Measurements from ENCODE around the gene CLDN8.

Gene CLDN8
- 0 reads per million in 4 experiments for total RNA-seq

GRCh38 chr21:30216041-30216723 lies at the start of gene CLDN8:
CLDN8 (minus strand) TSS chr21:30216097; CDS start chr21:30215925, 172 bp downstream.
- no peak for DNase-seq

GRCh38 chr21:30257773-30258172 lies 41.9 kb upstream of the CLDN8 start:
- no peak for DNase-seq

- no peak for DNase-seq
Measured at GRCh38 chr21:30256100-30256499, 40.2 kb upstream of the CLDN8 start.

GRCh38 chr21:30255679-30256078 lies 39.8 kb upstream of the CLDN8 start:
- DNase-seq, result no peak

GRCh38 chr21:30251781-30252180 lies 35.9 kb upstream of the CLDN8 start:
- no peak for DNase-seq

GRCh38 chr21:30249936-30250335 lies 34.0 kb upstream of the CLDN8 start:
- DNase-seq, result no peak

GRCh38 chr21:30248844-30249243 lies 32.9 kb upstream of the CLDN8 start:
- DNase-seq, result no peak

- no peak for DNase-seq
Measured at GRCh38 chr21:30245061-30245460, 29.2 kb upstream of the CLDN8 start.

- DNase-seq, result no peak
Measured at GRCh38 chr21:30243691-30244090, 27.8 kb upstream of the CLDN8 start.

- DNase-seq, result no peak
Measured at GRCh38 chr21:30240661-30241060, 24.8 kb upstream of the CLDN8 start.

- no peak for DNase-seq
Measured at GRCh38 chr21:30238168-30238567, 22.3 kb upstream of the CLDN8 start.

- no peak for DNase-seq
Measured at GRCh38 chr21:30234643-30235042, 18.7 kb upstream of the CLDN8 start.

GRCh38 chr21:30234050-30234449 lies 18.2 kb upstream of the CLDN8 start:
- no peak for DNase-seq

GRCh38 chr21:30233228-30234020 lies 17.5 kb upstream of the CLDN8 start:
- no peak for DNase-seq

GRCh38 chr21:30232011-30232410 lies 16.1 kb upstream of the CLDN8 start:
- DNase-seq, result no peak

- no peak for DNase-seq
Measured at GRCh38 chr21:30227633-30228404, 11.9 kb upstream of the CLDN8 start.

GRCh38 chr21:30227128-30227527 lies 11.2 kb upstream of the CLDN8 start:
- no peak for DNase-seq

GRCh38 chr21:30223596-30223995 lies 7.7 kb upstream of the CLDN8 start:
- no peak for DNase-seq

- DNase-seq, result no peak
Measured at GRCh38 chr21:30222724-30223123, 6.8 kb upstream of the CLDN8 start.

GRCh38 chr21:30211071-30211470 lies 4.8 kb downstream of the CLDN8 start:
- no peak for DNase-seq

GRCh38 chr21:30209601-30210000 lies 6.3 kb downstream of the CLDN8 start:
- DNase-seq, result no peak

GRCh38 chr21:30207252-30207579 lies 8.7 kb downstream of the CLDN8 start:
- DNase-seq, result no peak

- DNase-seq, result no peak
Measured at GRCh38 chr21:30206551-30207251, 9.2 kb downstream of the CLDN8 start.
